T47D (cell line): ENCODE measurements around the gene TOPORS.
"Not testable (repeated sequence)": the region's sequence is repeated elsewhere in the genome, so short reads cannot be mapped to it uniquely, and the experiment has no call there.

Experiments
- DNase-seq, 2 experiments: peaks; one replicate each; pipeline versions ENCODE4 v3.0.0 to v3.0.0-alpha.2; 2011 to 2012; ENCODE audit warnings: low read depth in 1 of 2, low spot score in 1 of 2
- JUND ChIP-seq: IDR thresholded peaks from 2 replicates; pipeline ENCODE4 v1.6.1; 2012; ENCODE audit warnings: low read depth
- in situ Hi-C: cut with HindIII; loops from 2 replicates; pipeline ENCODE4 v1.10.0; 2016; ENCODE audit warnings: low sequenced_read_pairs, low pct_unique_long_range_greater_than_20kb

Gene TOPORS

DNA sequence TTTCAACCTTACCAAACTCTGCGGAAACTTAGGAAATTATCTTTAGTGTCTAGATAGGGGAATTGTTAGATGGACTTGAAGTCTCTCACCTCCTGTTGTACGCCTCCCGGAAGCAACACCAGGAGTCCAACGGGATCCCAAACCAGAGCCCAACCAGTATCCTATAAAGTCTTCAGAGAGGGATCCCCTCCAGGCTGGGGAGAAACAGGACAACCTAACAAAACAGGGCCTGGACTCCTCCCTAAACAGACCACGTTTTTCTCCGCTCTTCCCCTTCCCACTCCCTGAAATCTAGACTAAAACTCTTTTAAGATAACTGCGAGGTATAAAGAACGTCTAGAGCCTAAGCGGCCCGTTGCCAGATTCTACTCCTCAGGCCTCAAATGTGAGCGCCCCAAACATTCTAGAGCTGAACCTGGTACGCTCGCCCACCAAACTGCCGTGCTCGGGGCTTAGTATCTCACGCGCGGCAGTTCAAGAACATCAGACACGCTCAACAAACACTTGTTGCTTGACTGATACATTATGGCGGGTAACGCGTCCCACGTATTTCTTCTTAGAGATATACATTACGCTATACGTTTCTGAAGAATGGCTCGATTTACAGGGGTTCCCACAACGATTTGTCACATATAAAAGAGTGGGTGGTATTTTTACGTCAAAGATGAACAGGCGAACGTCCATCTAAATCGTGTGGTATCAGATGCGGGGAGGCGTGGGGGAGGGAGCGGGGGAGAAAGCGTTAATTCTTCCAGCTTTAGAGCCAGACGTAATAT is 922 bp downstream of the TOPORS start:
- TF ChIP-seq JUND = no peak
- in situ Hi-C loops = no loop called here

DNA sequence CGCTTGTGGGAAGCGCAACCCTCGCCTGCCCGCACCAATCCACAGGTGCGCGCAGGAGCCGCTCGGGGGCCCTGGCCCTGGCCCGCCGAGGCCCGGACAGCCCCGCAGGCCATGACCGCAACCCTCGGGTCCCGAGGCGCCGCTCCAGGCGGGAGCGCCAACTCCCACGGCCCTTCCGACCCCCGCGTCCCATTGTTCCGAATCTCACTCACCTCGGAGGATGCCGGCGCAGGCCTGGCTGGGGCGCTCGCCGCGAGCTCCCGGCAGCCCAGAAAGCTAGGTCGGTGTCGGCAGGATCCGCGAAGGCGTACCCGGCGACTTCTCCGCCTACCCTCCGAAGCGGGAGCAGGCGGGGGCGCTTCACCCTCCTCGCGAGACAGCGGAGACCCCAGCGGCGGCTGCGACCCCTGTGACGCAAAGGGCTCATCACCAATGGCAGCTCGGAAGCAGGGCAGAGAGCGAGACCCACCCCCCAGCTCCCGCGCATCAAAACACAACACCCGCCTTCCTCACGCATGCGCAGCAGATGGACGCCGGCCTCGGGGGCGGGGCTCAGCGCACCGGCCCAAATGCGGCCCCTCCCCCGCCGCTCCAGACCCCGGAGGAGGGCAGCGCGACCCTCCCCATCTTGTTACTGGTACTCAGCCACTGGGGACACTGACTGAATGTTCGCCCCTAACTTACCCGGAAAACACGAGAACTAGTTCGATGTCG is 1.7 kb downstream of the TOPORS start:
- no peak for TF ChIP-seq JUND
- peak; percentile 87 to 90 for DNase-seq
- in situ Hi-C loops = no loop called here

More for the DNA sequence above, 922 bp downstream of the TOPORS start:
- peak in 1 of 2 experiments; percentile 30 for DNase-seq

DNA sequence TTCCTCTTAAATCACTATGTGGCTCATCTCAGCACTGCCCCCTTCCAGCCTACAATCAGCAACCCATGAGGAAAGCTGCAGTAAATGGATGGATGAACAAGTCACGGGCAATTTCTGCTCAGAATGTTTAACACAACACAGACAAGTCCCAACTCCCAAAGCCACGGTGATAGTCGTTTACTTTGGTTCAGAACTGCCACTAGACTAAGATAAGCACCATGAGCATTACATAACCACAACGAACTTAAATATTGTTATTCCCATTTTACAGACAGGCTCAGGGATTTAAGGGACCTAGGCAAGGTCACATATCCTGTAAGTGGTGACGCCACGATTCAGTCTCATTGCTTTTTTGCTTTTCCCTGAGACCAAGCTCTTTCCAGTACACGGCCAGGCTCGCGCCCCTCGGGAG is 2.2 kb downstream of the TOPORS start:
- TF ChIP-seq JUND = no peak
- DNase-seq = peak in 1 of 2 experiments; percentile 1
- in situ Hi-C loops = no loop called here

DNA sequence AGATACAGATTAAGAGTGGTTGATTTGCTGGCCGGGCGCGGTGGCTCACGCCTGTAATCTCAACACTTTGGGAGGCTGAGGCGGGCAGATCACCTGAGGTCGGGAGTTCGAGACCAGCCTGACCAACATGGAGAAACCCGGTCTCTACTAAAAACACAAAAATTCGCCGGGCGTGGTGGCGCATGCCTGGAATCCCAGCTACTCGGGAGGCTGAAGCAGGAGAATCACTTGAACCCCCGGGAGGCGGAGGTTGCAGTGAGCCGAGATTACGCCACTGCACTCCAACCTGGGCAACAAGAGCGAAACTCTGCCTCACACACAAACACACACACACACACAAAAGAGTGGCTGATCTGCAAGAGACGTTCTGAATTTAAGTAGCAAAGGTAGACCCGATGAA is 4.2 kb downstream of the TOPORS start:
- DNase-seq, in situ Hi-C loops: not testable (repeated sequence)

DNA sequence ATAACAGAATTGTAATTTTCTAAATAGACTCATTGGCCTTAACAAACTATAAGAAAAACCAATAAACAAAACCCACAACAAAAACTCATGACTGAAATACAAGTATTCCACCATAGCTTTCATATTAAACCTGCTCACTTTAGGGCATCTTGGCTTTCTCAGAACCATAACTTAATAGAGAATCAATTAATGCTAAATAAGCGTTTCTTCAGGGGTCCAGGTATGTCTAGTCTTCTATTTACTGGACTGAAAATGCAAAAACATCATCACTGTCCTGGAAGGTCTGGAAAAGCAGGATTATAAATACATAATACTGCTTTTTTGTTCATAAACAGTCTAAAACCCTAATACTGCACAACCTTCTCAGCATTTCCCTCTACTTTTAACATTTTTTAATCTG is 6.5 kb downstream of the TOPORS start:
- no peak for TF ChIP-seq JUND
- in situ Hi-C loops = no loop called here
- no peak for DNase-seq

DNA sequence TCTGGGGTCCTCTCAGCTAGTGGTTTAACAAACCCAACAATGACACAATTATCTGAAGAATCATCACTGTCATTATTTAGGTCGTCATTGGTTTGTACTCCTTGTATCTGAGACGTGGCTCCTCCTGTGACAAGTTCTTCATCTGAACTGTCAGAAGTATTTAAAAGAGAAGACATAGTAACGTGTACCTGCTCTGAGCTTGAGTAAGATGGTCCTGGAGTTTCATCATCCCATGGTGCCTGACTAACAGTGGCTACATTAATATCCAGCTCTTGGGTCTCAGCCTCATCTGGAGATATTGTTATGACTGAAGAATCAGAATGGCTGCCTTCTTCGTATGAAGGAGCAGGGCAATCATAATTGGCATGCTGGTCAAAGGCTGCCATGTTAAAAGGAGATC is 9.3 kb downstream of the TOPORS start:
- DNase-seq = no peak
- in situ Hi-C loops = no loop called here
- TF ChIP-seq JUND = no peak

DNA sequence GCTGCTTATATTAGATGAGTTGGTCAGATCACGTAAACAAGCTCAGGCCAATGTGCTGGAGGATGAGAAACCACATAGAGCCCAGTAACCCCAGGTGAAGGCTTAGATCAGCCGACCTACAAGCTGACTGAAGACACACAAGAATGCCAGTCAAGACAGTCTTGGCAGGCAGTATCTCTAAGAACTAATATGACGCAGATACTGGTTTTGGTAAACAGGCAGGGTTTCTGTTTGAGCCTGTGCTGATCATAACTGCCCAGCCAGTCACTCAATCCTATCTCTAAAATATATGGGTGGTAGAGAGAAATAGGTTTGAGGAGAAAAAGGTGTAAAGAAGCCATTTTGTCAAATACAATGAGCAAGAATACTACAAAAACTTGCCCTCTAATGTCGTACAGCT is 18.6 kb downstream of the TOPORS start:
- TF ChIP-seq JUND = no peak
- in situ Hi-C loops = no loop called here

DNA sequence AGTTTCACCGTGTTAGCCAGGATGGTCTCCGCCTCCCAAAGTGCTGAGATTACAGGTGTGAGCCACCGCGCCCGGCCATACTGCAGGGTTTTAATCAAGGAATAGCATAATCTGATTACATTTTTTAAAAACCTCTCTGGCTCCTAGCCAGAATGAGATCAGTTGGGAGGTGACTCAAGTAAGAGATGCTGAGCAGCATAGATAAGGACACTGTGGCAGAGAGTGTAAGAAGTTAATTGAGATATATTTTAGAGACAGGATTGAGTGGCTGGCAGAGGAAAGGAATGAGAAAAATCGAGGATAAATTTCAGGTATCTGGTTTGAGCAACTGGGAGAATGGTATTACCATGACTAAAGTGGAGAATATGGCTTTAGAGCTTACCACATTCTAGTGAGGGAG is 19.1 kb downstream of the TOPORS start:
- no peak for DNase-seq
- TF ChIP-seq JUND = no peak
- in situ Hi-C loops = no loop called here

More for the DNA sequence above, 18.6 kb downstream of the TOPORS start:
- DNase-seq = no peak

DNA sequence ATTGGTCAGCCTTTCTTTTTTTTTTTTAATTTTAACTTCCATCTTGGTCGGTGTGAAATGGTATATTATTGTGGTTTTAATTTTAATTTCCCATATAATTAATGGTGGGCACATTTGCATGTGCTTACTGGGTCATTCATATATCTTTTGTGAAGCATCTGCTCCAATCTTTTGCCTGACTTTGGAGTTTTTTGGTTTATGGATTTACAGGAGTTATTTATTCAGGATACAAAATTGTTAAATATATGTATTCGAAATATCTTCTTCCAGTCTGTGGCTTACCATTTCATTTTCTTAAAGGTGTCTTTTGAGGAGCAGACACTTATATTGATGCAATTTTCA is 25.7 kb downstream of the TOPORS start:
- DNase-seq = no peak
- in situ Hi-C loops = no loop called here
- no peak for TF ChIP-seq JUND

DNA sequence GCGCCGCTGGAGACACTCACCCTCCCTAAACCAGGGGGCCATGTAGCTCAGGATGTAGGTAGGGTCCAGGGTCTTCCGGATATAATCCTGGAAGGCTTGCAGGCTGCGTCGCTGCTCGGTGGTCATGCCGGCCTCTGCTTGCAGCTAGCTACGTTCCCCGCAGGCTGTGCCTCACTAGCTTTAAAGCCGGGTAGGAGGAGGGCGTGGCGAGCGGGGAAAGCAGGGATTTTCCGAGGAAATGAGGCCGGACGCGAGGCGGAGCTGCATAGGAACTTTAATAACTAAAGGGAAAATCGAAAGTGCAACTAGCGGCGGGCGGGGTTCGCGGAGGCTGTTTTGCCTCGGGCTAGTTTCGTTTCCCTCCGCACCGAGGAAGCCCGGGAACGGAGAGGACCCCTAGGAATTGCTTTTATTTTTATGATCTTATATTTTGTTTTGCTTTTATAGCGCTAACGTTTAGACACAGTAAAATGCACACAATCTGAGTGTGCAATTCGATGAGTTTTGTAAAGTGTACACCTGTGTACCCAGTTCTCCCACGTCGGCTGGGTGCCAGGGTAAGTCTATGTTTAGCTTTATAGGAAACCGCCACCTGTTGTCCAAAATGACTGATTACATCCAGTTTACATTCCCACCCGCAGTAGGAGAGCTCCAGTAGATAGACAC is 26.2 kb downstream of the TOPORS start, which contains the start of gene RIGI:
Gene RIGI, minus strand, starts transcription at position 156 of the 666 bp plus-strand sequence. Its CDS starts 30 bp downstream, at position 126.
- in situ Hi-C loops = no loop called here
- no peak for TF ChIP-seq JUND
- peak in 1 of 2 experiments; percentile 93 for DNase-seq

DNA sequence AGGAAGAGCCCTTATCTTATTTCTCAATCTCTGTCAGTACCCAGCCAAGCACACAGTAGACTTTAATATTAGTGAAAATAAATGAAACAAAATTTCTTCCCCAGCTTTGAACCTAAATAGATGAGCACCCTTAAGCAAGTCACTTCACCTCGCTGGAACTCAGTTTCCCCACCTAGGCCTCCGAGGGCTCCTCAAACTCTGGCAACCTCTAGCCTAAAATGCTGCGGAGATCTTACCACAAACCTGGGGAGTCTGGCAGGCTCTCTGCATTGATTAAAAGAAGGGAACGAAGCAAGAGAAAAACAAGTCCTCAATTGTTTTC is 26.7 kb downstream of the TOPORS start:
- DNase-seq = no peak
- in situ Hi-C loops = no loop called here
- TF ChIP-seq JUND = no peak

DNA sequence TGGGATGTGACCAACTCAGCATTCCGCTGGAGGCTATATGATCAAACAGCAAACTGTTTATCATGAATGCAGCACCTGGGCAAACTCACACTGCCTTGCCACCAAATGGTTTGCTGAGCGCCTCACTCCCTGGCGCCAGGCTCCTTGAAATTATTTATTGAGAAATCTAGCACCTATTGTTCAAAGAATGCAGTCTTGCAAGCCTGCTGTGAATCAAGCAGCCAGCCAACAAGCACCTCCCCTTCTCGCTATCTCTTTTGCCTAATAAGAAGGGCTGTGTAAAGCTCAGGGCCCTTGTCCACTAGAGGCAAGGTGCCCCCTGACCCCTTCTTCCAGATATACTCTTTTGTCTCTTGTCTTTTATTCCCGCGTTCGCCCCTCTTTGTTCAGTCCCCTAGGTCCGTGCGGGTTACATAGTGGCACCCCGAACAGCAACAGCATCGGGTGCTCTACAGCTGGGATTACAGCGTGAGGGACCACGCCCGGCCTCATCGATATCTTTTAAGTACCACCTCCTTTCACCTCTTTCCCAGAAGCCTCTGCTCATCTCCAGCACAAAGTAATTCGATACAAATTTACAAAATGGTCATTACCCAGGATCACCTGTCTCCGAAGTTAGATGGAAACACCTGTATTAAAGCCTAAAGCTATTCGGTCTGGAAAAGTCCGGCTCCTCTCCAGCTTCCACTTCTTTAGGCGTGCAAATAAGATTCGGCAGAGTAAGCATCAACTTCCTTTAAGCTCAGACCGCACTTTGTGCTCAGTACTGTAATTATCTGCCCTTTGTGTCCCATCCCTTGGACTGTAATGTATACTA is 27.3 kb downstream of the TOPORS start:
- DNase-seq = peak in 1 of 2 experiments; percentile 70
- TF ChIP-seq JUND = no peak
- in situ Hi-C loops = no loop called here

DNA sequence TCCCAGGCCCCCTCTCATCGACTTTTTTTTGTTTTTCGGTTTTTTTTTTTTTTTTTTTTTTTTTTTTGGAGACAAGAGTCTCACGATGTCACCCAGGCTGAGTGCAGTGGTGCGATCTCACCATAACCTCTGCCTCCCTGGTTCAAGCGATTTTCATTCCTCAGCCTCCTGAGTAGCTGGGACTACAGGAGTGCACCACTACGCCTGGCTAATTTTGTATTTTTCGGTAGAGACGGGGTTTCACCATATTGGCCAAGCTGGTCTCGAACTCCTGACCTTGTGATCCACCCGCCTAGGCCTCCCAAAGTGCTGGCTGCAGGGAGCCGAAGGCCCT is 27.9 kb downstream of the TOPORS start:
- in situ Hi-C loops = not testable (repeated sequence)

More for the DNA sequence above, 27.9 kb downstream of the TOPORS start:
- not testable (repeated sequence) for DNase-seq
